GM12878 (cell line): ENCODE results near the gene KRT6B. TPM values are rescaled to one million over a fixed set of nuclear protein-coding genes. Genes with fewer than 3 reads are reported as not detected.

Source experiments
- ATAC-seq: fragments of 200-7000 bp; cut with Tn5 transposase; 3 replicates; pipeline ENCODE4 v1.9.1; 2020; ENCODE audit warnings: mild to moderate bottlenecking, moderate library complexity
- BruUV-seq: library from RNA; stranded (reverse); fragments of 400-500 nt; replicated peaks from 2 replicates; lab custom pipeline; 2021; lab: Mats Ljungman, UMichigan
- CTCF ChIA-PET: fragments of 300-600 bp; sonication (Branson Sonifier 250); formaldehyde crosslinking; extraction: SDS; loops from one replicate; lab custom pipeline; 2021; ENCODE audit warnings: inconsistent platforms; lab: Yijun Ruan, JAX
- POLR2A ChIA-PET: fragments of 350-600 bp; formaldehyde crosslinking; extraction: SDS; loops from one replicate; lab custom pipeline; 2021; ENCODE audit warnings: inconsistent platforms; lab: Charles Lee
- RAD21 ChIA-PET: fragments of 300-600 bp; sonication (Branson Sonifier 250); formaldehyde crosslinking; loops from one replicate; lab custom pipeline; 2023; ENCODE audit warnings: antibody characterized with exemption; ENCODE audit not compliant: unreplicated experiment; lab: Charles Lee
- SMC1A ChIA-PET: fragments of 300-600 bp; sonication (Branson Sonifier 250); formaldehyde crosslinking; loops from one replicate; lab custom pipeline; 2023; ENCODE audit not compliant: unreplicated experiment, uncharacterized antibody; lab: Charles Lee
- DNase-seq: peaks from one replicate; pipeline ENCODE4 v3.0.0-alpha.2; 2011; ENCODE audit warnings: low read depth, low spot score
- FAIRE-seq: peaks from 3 replicates; lab custom pipeline; 2011; peaks lifted over from hg19 to GRCh38; lab: Jason Lieb, UNC
- H2AFZ ChIP-seq: 2 replicates; pipeline ENCODE4 v1.6.0; 2011; ENCODE audit warnings: low read depth, low read length, control low read depth; ENCODE audit not compliant: control insufficient read depth
- H3K27ac ChIP-seq: 2 replicates; pipeline ENCODE4 v1.5.1; 2011; ENCODE audit warnings: control low read depth; ENCODE audit not compliant: control insufficient read depth, insufficient read depth
- H3K27me3 ChIP-seq, 2 experiments: replicated peaks in 1 of 2; 2 replicates each; pipeline versions ENCODE4 v1.6.0 to v1.6.1; 2011; ENCODE audit warnings: low read length in 1 of 2; ENCODE audit not compliant: control insufficient read depth in 2 of 2, insufficient read depth in 2 of 2
- H3K36me3 ChIP-seq, 2 experiments: 2 replicates each; pipeline ENCODE4 v1.5.1; 2011; ENCODE audit warnings: low read length in 1 of 2; ENCODE audit not compliant: control insufficient read depth in 2 of 2, insufficient read depth in 2 of 2
- H3K4me1 ChIP-seq: 2 replicates; pipeline ENCODE4 v1.6.1; 2011; ENCODE audit warnings: mild to moderate bottlenecking, low read length, moderate library complexity, mixed read lengths; ENCODE audit not compliant: control insufficient read depth, insufficient read depth
- H3K4me2 ChIP-seq: 2 replicates; pipeline ENCODE4 v1.6.0; 2011; ENCODE audit warnings: control low read depth; ENCODE audit not compliant: control insufficient read depth, insufficient read depth
- H3K4me3 ChIP-seq: fragments of 200-600 bp; sonication (generic); 2 replicates; pipeline ENCODE4 v1.5.1; 2016
- H3K79me2 ChIP-seq: 2 replicates; pipeline ENCODE4 v1.6.0; 2011; ENCODE audit warnings: low read length; ENCODE audit not compliant: control insufficient read depth, insufficient read depth
- H3K9ac ChIP-seq: 2 replicates; pipeline ENCODE4 v1.8.0; 2011; ENCODE audit warnings: low read length, control low read depth, mixed read lengths; ENCODE audit not compliant: control insufficient read depth, insufficient read depth
- H3K9me3 ChIP-seq: replicated peaks from 3 replicates; pipeline ENCODE4 v1.5.1; 2011; ENCODE audit warnings: mild to moderate bottlenecking, low read length; ENCODE audit not compliant: control insufficient read depth, insufficient read depth
- H4K20me1 ChIP-seq: 2 replicates; pipeline ENCODE4 v1.6.0; 2011; ENCODE audit not compliant: control insufficient read depth, insufficient read depth
- ASH2L ChIP-seq: fragments of 300-600, 200-600 bp; sonication (generic); IDR thresholded peaks from 2 replicates; pipeline ENCODE4 v1.6.1; 2017; ENCODE audit warnings: low read depth, mild to moderate bottlenecking, borderline replicate concordance
- CBX3 ChIP-seq: fragments of 200-600 bp; sonication (generic); IDR thresholded peaks from 2 replicates; pipeline ENCODE4 v1.6.1; 2016; ENCODE audit warnings: low read depth, borderline replicate concordance
- CUX1 ChIP-seq: IDR thresholded peaks from 2 replicates; pipeline ENCODE4 v1.6.1; 2012; ENCODE audit warnings: improper control_type of control experiment, low read depth, low read length; ENCODE audit not compliant: insufficient replicate concordance
- GATAD2B ChIP-seq: fragments of 450-650 bp; conservative IDR thresholded peaks from 2 replicates; pipeline ENCODE4 v1.6.1; 2017; ENCODE audit warnings: low read depth, mild to moderate bottlenecking, moderate library complexity
- HDAC6 ChIP-seq: fragments of 200-600 bp; sonication (generic); IDR thresholded peaks from one replicate; pipeline ENCODE4 v1.8.0; 2017; ENCODE audit warnings: antibody characterized with exemption; ENCODE audit not compliant: unreplicated experiment
- MLLT1 ChIP-seq: fragments of 450-650 bp; IDR thresholded peaks from 2 replicates; pipeline ENCODE4 v1.6.1; 2016; ENCODE audit warnings: mild to moderate bottlenecking
- SIX5 ChIP-seq: IDR thresholded peaks from 2 replicates; pipeline ENCODE4 v1.6.1; 2011; ENCODE audit warnings: mild to moderate bottlenecking, low read depth, low read length, moderate library complexity; ENCODE audit not compliant: severe bottlenecking
- SPI1 ChIP-seq: IDR thresholded peaks from 2 replicates; pipeline ENCODE4 v1.6.1; 2011; ENCODE audit warnings: low read depth, mild to moderate bottlenecking, low read length, moderate library complexity, borderline replicate concordance; ENCODE audit not compliant: insufficient read depth
- YY1 ChIP-seq: IDR thresholded peaks from 2 replicates; pipeline ENCODE4 v1.6.1; 2011; ENCODE audit warnings: low read depth, mild to moderate bottlenecking, low read length
- ZNF217 ChIP-seq: fragments of 450-650 bp; IDR thresholded peaks from 2 replicates; pipeline ENCODE4 v1.6.1; 2017; ENCODE audit warnings: antibody characterized with exemption, mild to moderate bottlenecking
- WGBS: methylation state at CpG from one replicate; pipeline ENCODE4 v1.1.6; 2016; ENCODE audit warnings: low lambda C conversion rate; ENCODE audit not compliant: insufficient replicate concordance, insufficient coverage; ENCODE audit errors: missing lambda C conversion rate; 5-methylcytosine and 5-hydroxymethylcytosine counted together
- in situ Hi-C: fragments of 300-500 bp; cut with MboI; formaldehyde crosslinking; loops from 9 replicates; pipeline ENCODE4 v1.14.3; 2018; ENCODE audit warnings: mixed read lengths
- intact Hi-C: fragments of 100-400 bp; cut with micrococcal nuclease; formaldehyde crosslinking; loops from one replicate; pipeline ENCODE4 v1.14.2; 2022; ENCODE audit not compliant: unreplicated experiment
- polyA plus RNA-seq, 11 experiments: library from polyadenylated mRNA; depleted of rRNA in 4 of 11; unstranded in 6 of 11; stranded (reverse) in 5 of 11; fragments of >200 nt; fragmentation: Nextera tagmentation in 4 of 11; fragmentation: Illumina TruSeq in 1 of 11; extraction: Ambion mirVana in 4 of 11; extraction: Trizol in 1 of 11; gene quantifications; 1 replicate in 1 of 11; 2 replicates in 10 of 11; pipeline versions ENCODE4 v1.2.1 to v1.2.3, GENCODE V29; 2011 to 2016; ENCODE audit warnings: inconsistent platforms in 2 of 11, missing spikeins in 2 of 11, low read depth in 1 of 11
- total RNA-seq, 4 experiments: library from RNA; depleted of rRNA in 3 of 4; stranded (reverse); fragments of >200 nt in 3 of 4; fragmentation: Illumina TruSeq in 1 of 4; extraction: Trizol in 1 of 4; gene quantifications; 2 replicates each; pipeline versions ENCODE4 v1.2.1 to v1.2.3, GENCODE V29; 2013 to 2021
- TF ChIP-seq, protein P1 (sequence below): fragments of 450-650 bp; IDR thresholded peaks from 2 replicates; pipeline ENCODE4 v1.6.1; 2017; ENCODE audit warnings: borderline replicate concordance

KRT6B gene
- total and polyA plus RNA-seq, 10 of the 15 experiments (the other 5 are each of a cell fraction or from before 2014, with no cell fraction given), result 0.07 TPM; not detected in 9

DNA sequence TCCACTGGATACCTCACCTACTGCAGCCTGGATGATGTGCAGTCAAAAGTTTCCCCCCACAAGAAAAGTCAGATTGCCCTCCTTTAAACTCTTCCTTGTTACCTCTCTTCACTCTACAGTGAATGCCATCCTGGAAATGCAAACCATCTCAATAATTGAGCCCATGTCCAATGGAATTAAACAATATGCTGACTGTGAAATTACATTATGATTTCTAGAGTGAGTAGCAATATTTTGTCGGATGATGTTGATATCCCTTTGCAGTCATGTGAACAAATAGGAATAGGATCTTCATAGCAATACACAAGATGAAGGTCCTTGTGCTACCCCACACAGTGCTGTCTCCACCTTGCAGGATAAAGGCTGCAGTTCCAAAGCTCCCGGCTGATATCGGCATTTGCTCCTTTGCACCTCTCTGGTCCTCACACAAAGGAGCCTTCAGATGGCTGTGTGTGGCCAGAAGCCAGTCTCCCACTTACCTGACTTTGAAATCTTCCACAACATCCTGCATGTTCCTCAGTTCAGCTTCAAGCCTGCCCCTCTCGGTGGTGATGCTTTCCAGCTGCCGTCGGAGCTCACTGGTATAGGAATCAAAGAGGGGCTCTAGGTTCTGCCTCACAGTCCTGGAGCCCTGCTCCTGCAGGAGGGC lies 19.3 kb downstream of the KRT6B start (continued):
- TF ChIP-seq ASH2L (no peak), ZNF217 (no peak), SIX5 (no peak), CBX3 (no peak), YY1 (no peak), SPI1 (no peak), HDAC6 (no peak), GATAD2B (no peak)
- TF ChIP-seq, protein P1, sequence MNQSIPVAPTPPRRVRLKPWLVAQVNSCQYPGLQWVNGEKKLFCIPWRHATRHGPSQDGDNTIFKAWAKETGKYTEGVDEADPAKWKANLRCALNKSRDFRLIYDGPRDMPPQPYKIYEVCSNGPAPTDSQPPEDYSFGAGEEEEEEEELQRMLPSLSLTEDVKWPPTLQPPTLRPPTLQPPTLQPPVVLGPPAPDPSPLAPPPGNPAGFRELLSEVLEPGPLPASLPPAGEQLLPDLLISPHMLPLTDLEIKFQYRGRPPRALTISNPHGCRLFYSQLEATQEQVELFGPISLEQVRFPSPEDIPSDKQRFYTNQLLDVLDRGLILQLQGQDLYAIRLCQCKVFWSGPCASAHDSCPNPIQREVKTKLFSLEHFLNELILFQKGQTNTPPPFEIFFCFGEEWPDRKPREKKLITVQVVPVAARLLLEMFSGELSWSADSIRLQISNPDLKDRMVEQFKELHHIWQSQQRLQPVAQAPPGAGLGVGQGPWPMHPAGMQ, result no peak

DNA sequence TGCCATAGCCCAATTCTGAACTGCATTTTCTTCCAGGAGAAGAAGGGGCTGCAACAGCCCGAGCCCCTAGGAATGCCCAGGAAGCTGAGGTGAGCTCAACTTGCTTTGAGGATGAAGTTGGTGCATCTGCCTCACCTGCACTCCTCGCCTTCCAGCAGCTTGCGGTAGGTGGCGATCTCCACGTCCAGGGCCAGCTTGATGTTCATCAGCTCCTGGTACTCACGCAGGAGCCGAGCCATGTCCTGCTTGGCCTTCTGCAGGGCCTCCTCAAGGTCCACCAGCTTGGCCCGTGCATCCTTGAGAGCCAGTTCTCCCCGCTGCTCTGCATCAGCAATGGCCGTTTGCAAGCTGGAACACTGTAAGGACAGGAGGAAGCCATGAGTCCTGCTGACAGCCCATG lies 23.8 kb downstream of the KRT6B start:
- Histone ChIP-seq H3K4me1 (no peaks in the 10 kb centered on the region), H3K27ac (no peak overlapping the region), H3K36me3 (no peaks in the 10 kb centered on the region), H3K4me2 (no peak overlapping the region), H3K79me2 (no peaks in the 10 kb centered on the region), H4K20me1 (no peaks in the 10 kb centered on the region), H3K27me3 (peaks cover 0 to 4% of the 10 kb centered on the region in 2 experiments; a peak in 3 of 4 replicates), H3K9me3 (no peaks in the 10 kb centered on the region), H3K9ac (no peak overlapping the region), H2AFZ (no peak overlapping the region), H3K4me3 (no peak overlapping the region)
- RAD21 ChIA-PET, result no interaction called here
- 34% methylated on average over 10 of the region's 10 CpGs for WGBS
- BruUV-seq, result no TSS peak
- TF ChIP-seq, protein P1, result no peak
- TF ChIP-seq ASH2L (no peak), CUX1 (no peak), MLLT1 (no peak)
- POLR2A ChIA-PET, result no interaction called here
- CTCF ChIA-PET, result no interaction called here
- in situ Hi-C loops (no loop called here), intact Hi-C loops (no loop called here)
- DNase-seq, result no peak
- SMC1A ChIA-PET, result interaction anchor here (1.5 kb wide), 1 partner anchor 14 kb away, joined by 4 read pairs; no protein-coding TSS in a partner anchor
- FAIRE-seq, result no peak
- ATAC-seq, result no peak
